D341Med (cell line): ENCODE measurements around the gene MED9.
"Not testable (repeated sequence)": the region's sequence is repeated elsewhere in the genome, so short reads cannot be mapped to it uniquely, and the experiment has no call there.

ENCODE experiments used
- DNase-seq: peaks from one replicate; pipeline ENCODE4 v3.0.0; 2012; ENCODE audit warnings: low spot score

Gene MED9

GRCh38 chr17:17476865-17477467, at the start of gene MED9:
MED9 (plus strand) TSS chr17:17477000; CDS start chr17:17477042, 42 bp downstream.
- peak; percentile 95 for DNase-seq

DNA sequence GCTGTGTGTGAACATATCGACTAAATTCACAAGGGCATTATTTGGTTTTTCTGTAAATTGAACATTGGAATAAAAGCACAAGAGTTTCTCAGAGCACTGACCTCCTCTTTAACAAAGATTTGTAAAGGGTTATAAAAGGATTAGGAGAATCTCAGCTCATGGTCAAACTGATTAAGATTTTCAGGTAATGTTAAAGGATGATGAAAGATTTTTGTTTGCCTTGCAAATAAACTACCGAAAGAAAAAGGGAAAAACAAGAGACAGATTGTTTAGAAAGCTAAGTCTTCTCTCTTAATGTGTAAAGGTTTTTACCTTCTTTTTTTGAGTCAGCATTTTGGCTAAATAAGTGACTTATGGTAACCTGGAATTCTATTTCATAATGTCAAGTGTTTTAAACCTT, 47.6 kb upstream of the MED9 start:
- DNase-seq = no peak

DNA sequence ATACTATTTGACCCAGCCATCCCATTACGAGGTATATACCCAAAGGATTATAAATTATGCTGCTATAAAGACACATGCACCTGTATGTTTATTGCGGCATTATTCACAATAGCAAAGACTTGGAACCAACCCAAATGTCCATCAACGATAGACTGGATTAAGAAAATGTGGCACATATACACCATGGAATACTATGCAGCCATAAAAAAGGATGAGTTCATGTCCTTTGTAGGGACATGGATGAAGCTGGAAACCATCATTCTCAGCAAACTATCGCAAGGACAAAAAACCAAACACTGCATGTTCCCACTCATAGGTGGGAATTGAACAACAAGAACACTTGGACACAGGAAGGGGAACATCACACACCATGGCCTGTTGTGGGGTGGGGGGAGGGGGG, 45.9 kb upstream of the MED9 start:
- not testable (repeated sequence) for DNase-seq

- DNase-seq = no peak
These were observed 45.2 kb upstream of the MED9 start for GRCh38 chr17:17431605-17432004.

GRCh38 chr17:17433000-17433703, 43.6 kb upstream of the MED9 start:
- DNase-seq = no peak

DNA sequence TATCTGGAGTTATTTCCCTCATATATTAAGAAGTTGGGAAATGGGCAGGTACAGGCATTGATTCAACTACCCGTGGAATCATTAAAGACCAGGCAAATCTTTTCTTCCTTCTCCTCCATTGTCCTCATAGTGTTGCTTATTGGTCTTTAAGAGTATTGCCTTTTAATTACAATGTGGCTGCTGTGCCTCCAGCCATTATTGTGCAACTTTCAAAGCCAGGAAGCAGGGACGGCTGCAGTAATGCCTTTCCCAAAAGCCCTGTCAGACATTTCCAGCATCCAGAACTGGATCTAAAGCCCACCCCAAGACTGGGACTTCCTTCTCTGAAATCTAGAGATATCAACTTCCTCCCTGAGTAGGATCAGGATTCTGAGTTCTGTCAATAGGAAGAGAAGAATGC, 42.3 kb upstream of the MED9 start:
- DNase-seq = no peak

GRCh38 chr17:17435323-17435722, 41.5 kb upstream of the MED9 start:
- no peak for DNase-seq

- no peak for DNase-seq
These were observed 39.3 kb upstream of the MED9 start for GRCh38 chr17:17437461-17437860.

DNA sequence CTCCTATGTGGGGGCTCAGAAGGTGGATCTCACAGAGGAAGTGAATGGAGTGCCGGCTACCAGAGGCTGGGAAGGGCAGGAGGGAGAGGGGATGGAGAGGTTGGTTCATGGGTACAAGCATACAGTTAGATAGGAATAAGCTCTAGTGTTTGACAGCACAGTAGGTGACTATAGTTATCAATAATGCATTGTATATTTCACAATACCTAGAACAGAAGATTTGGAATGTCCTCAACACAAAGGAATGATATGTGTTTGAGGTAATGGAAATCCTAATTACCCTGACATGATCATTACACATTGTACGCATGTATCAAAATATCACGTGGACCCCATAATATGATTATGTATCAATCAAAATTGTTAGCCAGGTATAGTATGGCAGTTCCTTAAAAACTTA, 38.9 kb upstream of the MED9 start:
- DNase-seq = no peak

- DNase-seq = peak; percentile 57
These were observed 36.6 kb upstream of the MED9 start for GRCh38 chr17:17440010-17440843.

GRCh38 chr17:17440938-17441675, 35.7 kb upstream of the MED9 start:
- no peak for DNase-seq

DNA sequence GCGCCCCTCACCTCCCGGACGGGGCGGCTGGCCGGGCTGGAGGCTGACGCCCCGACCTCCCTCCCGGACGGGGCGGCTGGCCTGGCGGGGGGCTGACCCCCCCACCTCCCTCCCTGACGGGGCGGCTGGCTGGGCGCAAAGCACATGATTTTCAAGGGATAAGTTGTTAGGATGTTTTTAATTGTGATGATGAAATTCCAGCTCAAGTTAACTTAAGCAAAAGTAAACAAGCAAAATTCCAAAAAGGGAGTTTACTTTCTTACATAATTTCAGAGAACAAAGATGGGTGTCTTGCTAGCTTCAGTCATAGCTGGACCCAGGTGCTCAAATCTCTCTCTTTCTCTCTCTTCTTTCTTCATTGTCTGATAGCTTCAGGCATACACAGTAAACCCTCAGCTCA, 33.6 kb upstream of the MED9 start:
- no peak for DNase-seq

GRCh38 chr17:17445296-17445924, 31.4 kb upstream of the MED9 start:
- no peak for DNase-seq

DNA sequence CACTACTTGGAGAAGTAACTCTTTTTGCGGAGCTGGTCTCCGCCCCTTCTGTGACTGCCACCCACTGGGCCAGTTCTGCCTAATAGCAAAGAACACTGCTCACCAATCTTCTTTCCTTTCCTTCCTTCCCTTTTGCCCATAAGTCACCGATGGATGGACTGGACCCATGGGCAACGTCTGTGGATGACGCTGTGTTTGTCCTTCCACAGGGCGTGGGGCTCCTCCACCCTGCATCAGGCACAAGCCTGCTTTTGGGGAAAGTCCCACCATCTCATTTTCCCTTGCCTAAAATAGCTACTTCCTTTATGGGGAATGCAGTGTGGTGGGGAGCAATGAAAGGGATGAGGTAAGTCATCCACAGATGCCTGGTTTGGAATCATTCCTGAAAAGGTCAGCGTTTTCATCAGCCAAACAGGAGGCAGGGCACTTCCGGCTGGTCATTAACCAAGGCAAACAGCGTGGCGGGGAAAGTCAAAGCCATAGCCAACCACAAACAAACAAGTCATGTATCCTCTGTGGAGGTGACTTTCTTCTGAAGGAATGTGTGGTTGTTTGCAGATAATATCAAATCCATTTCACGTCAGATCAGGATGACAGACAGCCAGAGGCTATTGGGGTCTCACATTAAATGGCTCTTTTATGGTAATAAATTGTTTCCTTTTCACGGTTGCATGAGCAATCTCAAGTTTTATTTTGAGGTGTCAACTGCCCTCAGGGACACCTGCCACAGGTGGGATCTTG, 30.7 kb upstream of the MED9 start:
- no peak for DNase-seq

GRCh38 chr17:17446666-17447155, 30.1 kb upstream of the MED9 start:
- DNase-seq = no peak

GRCh38 chr17:17447264-17447663, 29.5 kb upstream of the MED9 start:
- DNase-seq = no peak

DNA sequence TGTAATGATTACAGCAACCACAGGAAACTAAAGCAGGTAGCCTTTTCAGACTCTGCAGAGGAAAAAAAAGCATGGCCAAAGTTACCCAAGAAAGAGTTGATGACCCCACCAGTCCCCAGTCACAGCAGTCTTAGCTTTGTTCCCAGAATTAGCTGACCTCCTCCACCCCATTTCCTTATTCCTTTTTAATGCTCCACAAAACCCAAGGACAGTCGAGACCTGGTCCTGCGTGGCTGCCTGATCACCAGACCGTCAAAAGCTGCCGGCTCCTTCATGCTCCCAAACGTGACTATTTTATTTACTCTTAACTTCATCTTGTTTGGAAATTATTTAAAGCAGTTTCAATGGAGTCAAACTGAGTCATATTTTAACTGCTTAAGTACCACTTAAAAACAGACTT, 28.7 kb upstream of the MED9 start:
- DNase-seq = no peak

- DNase-seq = no peak
These were observed 28.1 kb upstream of the MED9 start for GRCh38 chr17:17448723-17449122.

DNA sequence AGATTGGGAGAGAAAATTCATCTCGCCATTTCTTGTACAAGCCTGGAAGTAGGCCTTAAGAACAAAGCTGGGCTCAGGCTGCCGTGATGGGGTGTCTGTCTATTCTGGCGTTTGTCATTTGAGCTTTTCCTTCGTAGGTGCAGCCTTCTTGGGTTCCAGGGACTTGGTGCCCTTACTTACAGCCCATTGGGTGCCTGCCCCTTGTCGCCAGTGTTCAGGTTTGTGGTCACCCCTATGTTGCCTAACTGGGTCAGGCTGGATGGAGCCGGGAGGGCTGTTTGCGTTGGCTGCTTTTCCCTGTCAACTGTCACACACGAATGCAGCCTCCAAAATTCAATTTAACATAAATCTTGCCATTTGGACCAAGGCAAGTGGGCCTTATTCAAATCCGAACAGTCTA, 23.7 kb upstream of the MED9 start:
- no peak for DNase-seq

DNA sequence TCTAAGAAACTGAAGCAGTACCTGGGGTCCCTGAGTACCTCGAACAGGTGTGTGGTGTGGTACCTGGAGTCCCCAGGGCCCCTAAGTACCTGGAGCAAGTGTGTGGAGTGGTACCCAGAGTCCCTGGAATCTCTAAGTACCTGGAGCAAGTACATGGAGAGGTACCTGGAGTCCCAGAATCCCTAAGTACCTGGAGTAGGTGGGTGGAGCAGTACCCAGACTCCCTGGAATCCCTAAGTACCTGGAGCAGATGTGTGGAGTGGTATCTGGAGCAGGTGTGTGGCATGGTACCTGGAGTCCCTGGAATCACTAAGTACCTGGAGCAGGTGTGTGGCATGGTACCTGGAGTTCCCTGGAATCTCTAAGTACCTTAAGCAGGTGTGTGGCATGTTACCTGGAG, 22.5 kb upstream of the MED9 start:
- DNase-seq = no peak

DNA sequence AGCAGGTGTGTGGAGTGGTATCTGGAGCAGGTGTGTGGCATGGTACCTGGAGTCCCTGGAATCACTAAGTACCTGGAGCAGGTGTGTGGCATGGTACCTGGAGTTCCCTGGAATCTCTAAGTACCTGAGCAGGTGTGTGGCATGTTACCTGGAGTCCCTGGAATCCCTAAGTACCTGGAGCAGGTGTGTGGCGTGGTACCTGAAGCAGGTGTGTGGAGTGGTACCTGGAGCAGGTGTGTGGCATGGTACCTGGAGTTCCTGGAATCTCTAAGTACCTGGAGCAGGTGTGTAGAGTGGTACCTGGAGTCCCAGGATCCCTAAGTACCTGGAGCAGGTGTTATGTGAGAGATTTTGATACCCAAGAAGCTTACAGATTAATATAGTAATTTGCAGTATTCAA, 22.1 kb upstream of the MED9 start:
- not testable (repeated sequence) for DNase-seq
